ENCODE measurements around the gene NUDT16.
"Not testable (repeated sequence)": the region's sequence is repeated elsewhere in the genome, so short reads cannot be mapped to it uniquely, and the experiment has no call there.

Gene NUDT16

GRCh38 chr3:131353016-131353877 is 28.3 kb upstream of the NUDT16 start:
- no peak for TF ChIP-seq CTCF (conservative IDR thresholded peaks at IDR 0.05)
- peak overlapping the region; percentile 85 for H3K27ac ChIP-seq

GRCh38 chr3:131353986-131354385 is 27.6 kb upstream of the NUDT16 start:
- peak overlapping the region; percentile 85 for H3K27ac ChIP-seq
- TF ChIP-seq CTCF (conservative IDR thresholded peaks at IDR 0.05) = no peak

GRCh38 chr3:131356006-131356595 is 25.5 kb upstream of the NUDT16 start:
- TF ChIP-seq CTCF (conservative IDR thresholded peaks at IDR 0.05) = no peak
- H3K27ac ChIP-seq = no peak overlapping the region

GRCh38 chr3:131357275-131357674 is 24.3 kb upstream of the NUDT16 start:
- no peak overlapping the region for H3K27ac ChIP-seq
- no peak for TF ChIP-seq CTCF (conservative IDR thresholded peaks at IDR 0.05)

- H3K27ac ChIP-seq = no peak overlapping the region
- TF ChIP-seq CTCF (conservative IDR thresholded peaks at IDR 0.05) = no peak
Measured at GRCh38 chr3:131360191-131360755, 21.3 kb upstream of the NUDT16 start.

- not testable (repeated sequence) for H3K27ac ChIP-seq
Measured at GRCh38 chr3:131361066-131361463, 20.5 kb upstream of the NUDT16 start.

GRCh38 chr3:131361464-131362421 is 19.8 kb upstream of the NUDT16 start:
- no peak for TF ChIP-seq CTCF (conservative IDR thresholded peaks at IDR 0.05)
- H3K27ac ChIP-seq = no peak overlapping the region
